EH (cell line): ENCODE results near the gene CHGA.
A peak's percentile ranks its signal among the peaks of the same experiment; 100 is the strongest.

Experiments used
- DNase-seq: peaks from one replicate; pipeline ENCODE4 v3.0.0-alpha.2; 2015; ENCODE audit warnings: low read depth

The CHGA gene

GRCh38 chr14:92905667-92906066 lies 17.3 kb upstream of the CHGA start:
- no peak for DNase-seq

- no peak for DNase-seq
Observed at GRCh38 chr14:92906420-92906819, 16.5 kb upstream of the CHGA start.

GRCh38 chr14:92906823-92907222 lies 16.1 kb upstream of the CHGA start:
- DNase-seq, result no peak

GRCh38 chr14:92907316-92907911 lies 15.5 kb upstream of the CHGA start:
- DNase-seq, result no peak

GRCh38 chr14:92914087-92914656 lies 8.8 kb upstream of the CHGA start:
- peak; percentile 43 for DNase-seq

GRCh38 chr14:92916201-92916600 lies 6.7 kb upstream of the CHGA start:
- DNase-seq, result no peak

- DNase-seq, result no peak
Observed at GRCh38 chr14:92917041-92917940, 5.7 kb upstream of the CHGA start.

- no peak for DNase-seq
Observed at GRCh38 chr14:92917956-92918355, 5.0 kb upstream of the CHGA start.

- DNase-seq, result no peak
Observed at GRCh38 chr14:92920001-92920400, 2.9 kb upstream of the CHGA start.

- DNase-seq, result no peak
Observed at GRCh38 chr14:92922155-92922735, 705 bp upstream of the CHGA start.

- no peak for DNase-seq
Observed at GRCh38 chr14:92923744-92924103, 774 bp downstream of the CHGA start.

- no peak for DNase-seq
Observed at GRCh38 chr14:92924247-92924646, 1.3 kb downstream of the CHGA start.

GRCh38 chr14:92925446-92925845 lies 2.5 kb downstream of the CHGA start:
- no peak for DNase-seq

- DNase-seq, result no peak
Observed at GRCh38 chr14:92926180-92926845, 3.4 kb downstream of the CHGA start.

- DNase-seq, result peak; percentile 5
Observed at GRCh38 chr14:92926931-92927330, 4.0 kb downstream of the CHGA start.

GRCh38 chr14:92927349-92928257 lies 4.7 kb downstream of the CHGA start:
- no peak for DNase-seq

- no peak for DNase-seq
Observed at GRCh38 chr14:92928258-92928629, 5.3 kb downstream of the CHGA start.

GRCh38 chr14:92928961-92929688 lies 6.2 kb downstream of the CHGA start:
- DNase-seq, result no peak

- no peak for DNase-seq
Observed at GRCh38 chr14:92929689-92930608, 7.0 kb downstream of the CHGA start.
